Vagina (tissue), 2 donors: Measurements from ENCODE around the gene PCSK5. TPM values are rescaled to one million over a fixed set of nuclear protein-coding genes. Genes with fewer than 3 reads are reported as not detected.

Experiments
- DNase-seq, 2 donors: peaks; one replicate each; pipeline ENCODE4 v3.0.0-alpha.2; 2017; ENCODE audit errors: extremely low spot score in 2 of 2
- H3K27ac ChIP-seq: fragments of 200-600 bp; sonication (generic); one replicate; pipeline ENCODE4 v1.5.1; 2019
- H3K27me3 ChIP-seq: fragments of 200-600 bp; sonication (generic); one replicate; pipeline ENCODE4 v1.5.1; 2019
- H3K36me3 ChIP-seq, 2 donors: fragments of 200-600 bp; sonication (generic); one replicate each; pipeline ENCODE4 v1.5.1; 2017 to 2019
- H3K4me1 ChIP-seq: fragments of 200-600 bp; sonication (generic); one replicate; pipeline ENCODE4 v1.5.1; 2019
- H3K4me3 ChIP-seq, 2 donors: fragments of 200-600 bp; sonication (generic); 1 replicate in 1 of 2; 2 replicates in 1 of 2; pipeline ENCODE4 v1.5.1; 2016 to 2019
- H3K9me3 ChIP-seq: fragments of 200-600 bp; sonication (generic); one replicate; pipeline ENCODE4 v1.5.1; 2019
- CTCF ChIP-seq, 3 experiments: fragments of 450-650 bp in 2 of 3; fragments of 200-600 bp in 1 of 3; sonication (generic) in 1 of 3; IDR thresholded peaks; one replicate each; pipeline ENCODE4 v1.5.1; 2017 to 2019; ENCODE audit warnings: antibody characterized with exemption in 3 of 3, mild to moderate bottlenecking in 2 of 3, moderate library complexity in 2 of 3
- POLR2A ChIP-seq, 2 donors: fragments of 450-650 bp; IDR thresholded peaks; one replicate each; pipeline ENCODE4 v1.6.1; 2017; ENCODE audit warnings: antibody characterized with exemption in 2 of 2, mild to moderate bottlenecking in 2 of 2, moderate library complexity in 2 of 2
- POLR2AphosphoS5 ChIP-seq, 2 donors: sonication (generic); formaldehyde crosslinking; IDR thresholded peaks; one replicate each; pipeline ENCODE4 v1.9.0; 2017; ENCODE audit warnings: antibody characterized with exemption in 2 of 2, mild to moderate bottlenecking in 2 of 2, low read depth in 1 of 2; ENCODE audit not compliant: insufficient read depth in 1 of 2
- intact Hi-C: fragments of 100-400 bp; cut with DNase I; formaldehyde crosslinking; loops from one replicate; pipeline ENCODE4 v1.15.1; 2023
- total RNA-seq: library from RNA; depleted of rRNA; stranded (reverse); fragments of >200 nt; gene quantifications from one replicate; pipeline ENCODE4 v1.2.3, GENCODE V29; 2016

Gene PCSK5
- total RNA-seq, 1 donor from 2014 or later: 22.6 TPM

- intact Hi-C loops: no loop called here
- Histone ChIP-seq H3K9me3 (no peaks in the 10 kb centered on the region), H3K27me3 (no peaks in the 10 kb centered on the region), H3K4me3 (no peak overlapping the region), H3K4me1 (no peaks in the 10 kb centered on the region), H3K27ac (no peak overlapping the region), H3K36me3 (peaks cover 0 to 8% of the 10 kb centered on the region in 2 donors)
- TF ChIP-seq CTCF (IDR thresholded peaks at IDR 0.05) (no peak), POLR2A (IDR thresholded peaks at IDR 0.05) (no peak), POLR2AphosphoS5 (IDR thresholded peaks at IDR 0.05; ENCODE audit: insufficient read depth in 1 of 2, low read depth in 1 of 2) (no peak)
- DNase-seq: no peak
These were observed 285.7 kb downstream of the PCSK5 start for GRCh38 chr9:76176171-76176570.

GRCh38 chr9:76177931-76178330, 287.5 kb downstream of the PCSK5 start:
- H3K4me1 ChIP-seq: no peaks in the 10 kb centered on the region
- no peak for TF ChIP-seq CTCF (IDR thresholded peaks at IDR 0.05)
- no peak for TF ChIP-seq POLR2AphosphoS5 (IDR thresholded peaks at IDR 0.05; ENCODE audit: insufficient read depth in 1 of 2, low read depth in 1 of 2)
- TF ChIP-seq POLR2A (IDR thresholded peaks at IDR 0.05): no peak
- H3K9me3 ChIP-seq: no peaks in the 10 kb centered on the region
- DNase-seq: no peak
- intact Hi-C loops: no loop called here
- H3K36me3 ChIP-seq: peaks cover 0 to 12% of the 10 kb centered on the region in 2 donors
- no peaks in the 10 kb centered on the region for H3K27me3 ChIP-seq
- H3K27ac ChIP-seq: no peak overlapping the region
- no peak overlapping the region for H3K4me3 ChIP-seq

DNA sequence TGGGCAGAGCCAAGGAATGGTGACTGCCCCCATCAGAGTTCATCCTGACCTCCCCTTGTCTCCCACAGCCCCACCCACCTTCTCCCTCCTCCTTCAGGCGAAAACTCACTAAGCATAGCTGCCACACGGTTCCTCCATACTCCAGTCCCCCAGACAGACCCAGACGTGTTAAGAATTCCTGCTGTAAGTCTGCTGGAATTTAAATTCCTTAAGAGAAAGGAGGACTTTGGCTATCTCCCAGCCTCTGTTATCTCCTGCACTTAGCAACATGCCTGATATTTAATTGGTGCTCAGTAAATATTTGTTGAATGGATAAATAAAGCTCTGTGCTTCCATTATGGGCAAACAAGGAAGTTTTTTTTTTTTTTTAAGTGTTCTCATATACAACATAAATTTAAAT, 290.1 kb downstream of the PCSK5 start:
- Histone ChIP-seq H3K9me3 (no peaks in the 10 kb centered on the region), H3K4me3 (no peak overlapping the region), H3K4me1 (no peaks in the 10 kb centered on the region), H3K27ac (no peak overlapping the region), H3K27me3 (no peaks in the 10 kb centered on the region), H3K36me3 (peaks cover 0 to 12% of the 10 kb centered on the region in 2 donors)
- TF ChIP-seq CTCF (IDR thresholded peaks at IDR 0.05): no peak
- no peak for TF ChIP-seq POLR2AphosphoS5 (IDR thresholded peaks at IDR 0.05; ENCODE audit: insufficient read depth in 1 of 2, low read depth in 1 of 2)
- no peak for TF ChIP-seq POLR2A (IDR thresholded peaks at IDR 0.05)
- no peak for DNase-seq
- intact Hi-C loops: no loop called here

DNA sequence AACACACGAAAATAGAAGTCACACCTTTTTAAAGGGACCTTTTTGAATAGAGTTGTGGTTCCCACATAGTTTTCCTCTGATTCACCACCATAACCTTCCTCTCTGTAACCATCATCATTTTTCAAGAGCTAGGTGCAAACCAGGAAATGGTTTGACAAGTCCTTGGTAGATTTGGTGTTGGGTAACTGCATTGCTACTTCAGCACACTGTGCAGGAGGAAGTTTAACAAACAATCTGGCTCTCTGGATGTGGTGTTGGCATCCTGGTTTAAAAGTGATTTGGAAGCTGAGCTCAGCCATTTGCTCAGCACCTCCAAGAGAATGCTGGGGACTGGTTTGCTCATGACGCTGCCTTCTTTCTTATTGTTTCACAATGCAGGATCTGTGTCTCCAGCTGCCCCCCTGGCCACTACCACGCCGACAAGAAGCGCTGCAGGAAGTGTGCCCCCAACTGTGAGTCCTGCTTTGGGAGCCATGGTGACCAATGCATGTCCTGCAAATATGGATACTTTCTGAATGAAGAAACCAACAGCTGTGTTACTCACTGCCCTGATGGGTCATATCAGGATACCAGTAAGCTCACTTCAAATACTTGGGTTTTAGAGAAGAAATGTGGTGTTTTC, 290.7 kb downstream of the PCSK5 start:
- H3K9me3 ChIP-seq: no peaks in the 10 kb centered on the region
- H3K4me3 ChIP-seq: no peak overlapping the region
- H3K27me3 ChIP-seq: no peaks in the 10 kb centered on the region
- DNase-seq: no peak
- no peak overlapping the region for H3K27ac ChIP-seq
- intact Hi-C loops: no loop called here
- peaks cover 0 to 12% of the 10 kb centered on the region in 2 donors for H3K36me3 ChIP-seq
- no peak for TF ChIP-seq POLR2A (IDR thresholded peaks at IDR 0.05)
- H3K4me1 ChIP-seq: no peaks in the 10 kb centered on the region

DNA sequence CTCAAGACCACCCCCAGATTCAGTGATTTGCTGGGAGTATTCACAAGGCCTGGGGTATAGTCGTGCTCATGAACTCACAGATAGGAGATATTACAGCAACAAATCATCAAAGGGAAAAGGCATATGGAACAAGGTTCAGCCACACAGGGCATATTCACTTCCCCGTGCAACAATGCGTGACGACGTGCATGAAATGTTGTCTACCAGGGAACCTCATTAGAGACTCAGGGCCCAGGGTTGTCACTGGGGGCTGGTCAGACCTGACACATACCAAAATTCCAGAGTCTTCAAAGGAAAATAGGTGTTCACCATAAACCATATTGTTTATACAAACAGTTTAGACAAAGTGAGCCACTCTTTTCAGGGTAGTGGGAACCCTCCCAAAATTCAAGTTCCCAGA, 291.3 kb downstream of the PCSK5 start:
- no peak overlapping the region for H3K4me3 ChIP-seq
- intact Hi-C loops: no loop called here
- no peak for DNase-seq
- no peaks in the 10 kb centered on the region for H3K9me3 ChIP-seq
- no peaks in the 10 kb centered on the region for H3K4me1 ChIP-seq
- H3K27ac ChIP-seq: no peak overlapping the region
- H3K36me3 ChIP-seq: peaks cover 0 to 12% of the 10 kb centered on the region in 2 donors
- TF ChIP-seq POLR2AphosphoS5 (IDR thresholded peaks at IDR 0.05; ENCODE audit: insufficient read depth in 1 of 2, low read depth in 1 of 2) (no peak), CTCF (IDR thresholded peaks at IDR 0.05) (no peak)
- H3K27me3 ChIP-seq: no peaks in the 10 kb centered on the region
